DOHH2 (cell line): ENCODE measurements around the gene NKD1.

ENCODE experiments used
- EZH2phosphoT487 ChIP-seq: fragments of 200-600 bp; sonication (generic); IDR thresholded peaks from 2 replicates; pipeline ENCODE4 v1.6.1; 2017; ENCODE audit warnings: borderline replicate concordance, mild to moderate bottlenecking, antibody characterized with exemption, low read length, moderate library complexity, mixed read lengths
- TF ChIP-seq, protein P1 (sequence below): fragments of 200-600 bp; sonication (generic); IDR thresholded peaks from one replicate; pipeline ENCODE4 v1.5.1; 2014; ENCODE audit warnings: antibody characterized with exemption, mild to moderate bottlenecking, low read depth, low read length; ENCODE audit not compliant: poor library complexity, severe bottlenecking

DNA sequence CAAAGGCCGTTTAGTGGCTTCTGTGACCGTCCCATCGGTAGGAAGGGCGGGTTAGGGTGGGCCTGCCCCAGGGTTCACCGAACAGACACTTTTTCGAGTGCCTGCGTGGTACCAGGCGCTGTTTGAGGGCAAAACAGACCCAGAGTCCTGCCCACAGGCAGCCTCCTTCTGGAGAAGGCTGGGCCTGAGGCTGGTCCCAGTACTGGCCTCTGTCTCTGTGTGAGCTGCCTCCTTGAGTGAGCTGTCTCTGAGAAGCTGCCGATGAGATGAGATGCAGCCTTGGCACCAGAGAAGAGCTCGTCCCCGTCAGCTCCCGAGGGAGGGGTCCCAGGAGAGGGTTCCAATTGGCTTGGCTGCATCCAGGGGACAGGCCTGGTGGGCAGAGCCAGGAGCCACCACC lies 53.1 kb downstream of the NKD1 start:
- TF ChIP-seq, protein P1, sequence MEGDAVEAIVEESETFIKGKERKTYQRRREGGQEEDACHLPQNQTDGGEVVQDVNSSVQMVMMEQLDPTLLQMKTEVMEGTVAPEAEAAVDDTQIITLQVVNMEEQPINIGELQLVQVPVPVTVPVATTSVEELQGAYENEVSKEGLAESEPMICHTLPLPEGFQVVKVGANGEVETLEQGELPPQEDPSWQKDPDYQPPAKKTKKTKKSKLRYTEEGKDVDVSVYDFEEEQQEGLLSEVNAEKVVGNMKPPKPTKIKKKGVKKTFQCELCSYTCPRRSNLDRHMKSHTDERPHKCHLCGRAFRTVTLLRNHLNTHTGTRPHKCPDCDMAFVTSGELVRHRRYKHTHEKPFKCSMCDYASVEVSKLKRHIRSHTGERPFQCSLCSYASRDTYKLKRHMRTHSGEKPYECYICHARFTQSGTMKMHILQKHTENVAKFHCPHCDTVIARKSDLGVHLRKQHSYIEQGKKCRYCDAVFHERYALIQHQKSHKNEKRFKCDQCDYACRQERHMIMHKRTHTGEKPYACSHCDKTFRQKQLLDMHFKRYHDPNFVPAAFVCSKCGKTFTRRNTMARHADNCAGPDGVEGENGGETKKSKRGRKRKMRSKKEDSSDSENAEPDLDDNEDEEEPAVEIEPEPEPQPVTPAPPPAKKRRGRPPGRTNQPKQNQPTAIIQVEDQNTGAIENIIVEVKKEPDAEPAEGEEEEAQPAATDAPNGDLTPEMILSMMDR: no peak
- no peak for TF ChIP-seq EZH2phosphoT487
